ENCODE measurements around the gene SALL2. TPM values are rescaled to one million over a fixed set of nuclear protein-coding genes. Genes with fewer than 3 reads are reported as not detected.

SALL2 gene
- total and polyA plus RNA-seq, 2 of the 8 experiments (the other 6 are each of a cell fraction or from before 2014, with no cell fraction given): 310 to 360 TPM

GRCh38 chr14:21524575-21525490, 1.3 kb downstream of the SALL2 start (continued):
- TF ChIP-seq TCF12 (IDR thresholded peaks at IDR 0.05; ENCODE audit: low read depth, low read length) (no peak), KDM4A (IDR thresholded peaks at IDR 0.05; ENCODE audit: low read depth, low read length, severe bottlenecking) (no peak), BCL11A (IDR thresholded peaks at IDR 0.05; ENCODE audit: low read depth in 2 of 2, low read length in 2 of 2) (no peak), SP2 (IDR thresholded peaks at IDR 0.05; ENCODE audit: low read length) (no peak), SIN3A (conservative IDR thresholded peaks at IDR 0.05 in 1 of 2, IDR thresholded peaks at IDR 0.05 in 1 of 2; ENCODE audit: low read depth in 1 of 2, low read length in 2 of 2) (no peak), GABPA (IDR thresholded peaks at IDR 0.05; ENCODE audit: borderline replicate concordance, insufficient read depth, low read length) (no peak), CTBP2 (IDR thresholded peaks at IDR 0.05; ENCODE audit: borderline replicate concordance, insufficient read depth, insufficient read length, low read length) (no peak), CTCF (IDR thresholded peaks at IDR 0.05; ENCODE audit: control extremely low read depth in 1 of 3, insufficient read depth in 1 of 3, low read depth in 1 of 3, low read length in 3 of 3) (no peak), SUZ12 (IDR thresholded peaks at IDR 0.05; ENCODE audit: low read length) (no peak), JUND (IDR thresholded peaks at IDR 0.05; ENCODE audit: low read length) (no peak)
